ENCODE data around the gene TRMO.

TRMO gene

GRCh38 chr9:97866848-97867247, 55.5 kb downstream of the TRMO start:
- TF ChIP-seq TCF12 (IDR thresholded peaks at IDR 0.05; ENCODE audit: low read depth) (no peak), TAF1 (IDR thresholded peaks at IDR 0.05; ENCODE audit: low read depth) (no peak), REST (IDR thresholded peaks at IDR 0.05; ENCODE audit: low read depth) (no peak), YY1 (IDR thresholded peaks at IDR 0.05; ENCODE audit: low read depth) (no peak), TEAD4 (IDR thresholded peaks at IDR 0.05) (no peak), ZBTB7A (IDR thresholded peaks at IDR 0.05; ENCODE audit: low read depth) (no peak), NFIC (IDR thresholded peaks at IDR 0.05) (no peak), CEBPB (IDR thresholded peaks at IDR 0.05) (no peak), MAX (IDR thresholded peaks at IDR 0.05) (no peak), USF1 (IDR thresholded peaks at IDR 0.05) (no peak), RAD21 (IDR thresholded peaks at IDR 0.05; ENCODE audit: low read depth) (no peak), EP300 (IDR thresholded peaks at IDR 0.05; ENCODE audit: borderline replicate concordance) (no peak), EGR1 (IDR thresholded peaks at IDR 0.05) (no peak), FOXM1 (IDR thresholded peaks at IDR 0.05; ENCODE audit: borderline replicate concordance, low read depth) (no peak)

- TF ChIP-seq TEAD4 (IDR thresholded peaks at IDR 0.05) (no peak), CEBPB (IDR thresholded peaks at IDR 0.05) (no peak), EP300 (IDR thresholded peaks at IDR 0.05; ENCODE audit: borderline replicate concordance) (no peak), TCF12 (IDR thresholded peaks at IDR 0.05; ENCODE audit: low read depth) (no peak), RAD21 (IDR thresholded peaks at IDR 0.05; ENCODE audit: low read depth) (no peak), FOXM1 (IDR thresholded peaks at IDR 0.05; ENCODE audit: borderline replicate concordance, low read depth) (no peak), TAF1 (IDR thresholded peaks at IDR 0.05; ENCODE audit: low read depth) (no peak), YY1 (IDR thresholded peaks at IDR 0.05; ENCODE audit: low read depth) (no peak), ZBTB7A (IDR thresholded peaks at IDR 0.05; ENCODE audit: low read depth) (no peak), REST (IDR thresholded peaks at IDR 0.05; ENCODE audit: low read depth) (no peak), EGR1 (IDR thresholded peaks at IDR 0.05) (no peak), MAX (IDR thresholded peaks at IDR 0.05) (no peak), CREB1 (IDR thresholded peaks at IDR 0.05; ENCODE audit: low read depth) (no peak), USF1 (IDR thresholded peaks at IDR 0.05) (no peak), NFIC (IDR thresholded peaks at IDR 0.05) (no peak)
Measured at GRCh38 chr9:97866300-97866699, 56.0 kb downstream of the TRMO start.

- TF ChIP-seq TCF12 (IDR thresholded peaks at IDR 0.05; ENCODE audit: low read depth): no peak
- no peak for TF ChIP-seq USF1 (IDR thresholded peaks at IDR 0.05)
- no peak for TF ChIP-seq EGR1 (IDR thresholded peaks at IDR 0.05)
- no peak for TF ChIP-seq REST (IDR thresholded peaks at IDR 0.05; ENCODE audit: low read depth)
- no peak for TF ChIP-seq CEBPB (IDR thresholded peaks at IDR 0.05)
- TF ChIP-seq ZBTB7A (IDR thresholded peaks at IDR 0.05; ENCODE audit: low read depth): no peak
- no peak for TF ChIP-seq NFIC (IDR thresholded peaks at IDR 0.05)
- no peak for TF ChIP-seq EP300 (IDR thresholded peaks at IDR 0.05; ENCODE audit: borderline replicate concordance)
- TF ChIP-seq YY1 (IDR thresholded peaks at IDR 0.05; ENCODE audit: low read depth): no peak
- no peak for TF ChIP-seq TEAD4 (IDR thresholded peaks at IDR 0.05)
- no peak for TF ChIP-seq CREB1 (IDR thresholded peaks at IDR 0.05; ENCODE audit: low read depth)
- no peak for TF ChIP-seq RAD21 (IDR thresholded peaks at IDR 0.05; ENCODE audit: low read depth)
- no peak for TF ChIP-seq MAX (IDR thresholded peaks at IDR 0.05)
- no peak for TF ChIP-seq FOXM1 (IDR thresholded peaks at IDR 0.05; ENCODE audit: borderline replicate concordance, low read depth)
- no peak for TF ChIP-seq TAF1 (IDR thresholded peaks at IDR 0.05; ENCODE audit: low read depth)
Measured at GRCh38 chr9:97864396-97864795, 57.9 kb downstream of the TRMO start.
